HepG2 (cell line): ENCODE data around the gene SLC25A10. TPM values are rescaled to one million over a fixed set of nuclear protein-coding genes. Genes with fewer than 3 reads are reported as not detected.

Experiments
- BRF2 ChIP-seq: sonication (generic); formaldehyde crosslinking; IDR thresholded peaks from 2 replicates; pipeline ENCODE4 v1.8.1; 2022; ENCODE audit warnings: mild to moderate bottlenecking, missing genetic modification reagents
- CCAR2 ChIP-seq: fragments of 200-400 bp; formaldehyde crosslinking; optimal IDR thresholded peaks from 2 replicates; pipeline ENCODE3; 2018; ENCODE audit warnings: low read depth, mild to moderate bottlenecking, low read length, moderate library complexity
- DNMT3B ChIP-seq: conservative IDR thresholded peaks from 2 replicates; pipeline ENCODE4 v1.6.1; 2016; ENCODE audit warnings: missing biosample characterization, control low read depth
- HNF4A ChIP-seq: sonication (generic); formaldehyde crosslinking; IDR thresholded peaks from 2 replicates; pipeline ENCODE4 v1.4.0; 2020; ENCODE audit warnings: missing genetic modification reagents
- POLR2G ChIP-seq: fragments of 200-400 bp; formaldehyde crosslinking; IDR thresholded peaks from 2 replicates; pipeline ENCODE4 v1.6.1; 2018; ENCODE audit warnings: mild to moderate bottlenecking, low read depth, low read length, moderate library complexity
- RBFOX2 ChIP-seq: fragments of 200-400 bp; formaldehyde crosslinking; IDR thresholded peaks from 2 replicates; pipeline ENCODE4 v1.6.1; 2017; ENCODE audit warnings: low read depth, mild to moderate bottlenecking, low read length
- RBM39 ChIP-seq: fragments of 200-400 bp; formaldehyde crosslinking; IDR thresholded peaks from one replicate; pipeline ENCODE4 v1.6.1; 2018; ENCODE audit warnings: antibody characterized with exemption, mild to moderate bottlenecking, low read depth, low read length; ENCODE audit not compliant: poor library complexity, severe bottlenecking
- SALL2 ChIP-seq: sonication (generic); formaldehyde crosslinking; IDR thresholded peaks from 2 replicates; pipeline ENCODE4 v1.8.1; 2023; ENCODE audit warnings: mild to moderate bottlenecking, missing genetic modification reagents, inconsistent platforms
- TMF1 ChIP-seq: sonication (generic); formaldehyde crosslinking; IDR thresholded peaks from 2 replicates; pipeline ENCODE4 v1.8.1; 2022; ENCODE audit warnings: low read depth, missing genetic modification reagents
- UBTF ChIP-seq: sonication (generic); formaldehyde crosslinking; IDR thresholded peaks from 2 replicates; pipeline ENCODE4 v1.4.0; 2020; ENCODE audit warnings: mild to moderate bottlenecking, missing genetic modification reagents
- ZEB1 ChIP-seq: IDR thresholded peaks from 2 replicates; pipeline ENCODE4 v1.6.1; 2012; ENCODE audit warnings: mild to moderate bottlenecking, low read depth, inconsistent platforms; ENCODE audit not compliant: insufficient replicate concordance
- ZNF407 ChIP-seq: sonication (generic); formaldehyde crosslinking; IDR thresholded peaks from one replicate; pipeline ENCODE4 v1.5.1; 2020; ENCODE audit warnings: mild to moderate bottlenecking, missing genetic modification reagents; ENCODE audit errors: not compliant biosample characterization
- ZNF672 ChIP-seq: sonication (generic); formaldehyde crosslinking; IDR thresholded peaks from 2 replicates; pipeline ENCODE4 v1.8.1; 2022; ENCODE audit warnings: missing genetic modification reagents
- polyA plus RNA-seq, 8 experiments: library from polyadenylated mRNA; depleted of rRNA in 3 of 8; stranded (reverse) in 7 of 8; unstranded in 1 of 8; fragments of >200 nt; fragmentation: Illumina TruSeq in 4 of 8; extraction: Trizol in 4 of 8; gene quantifications; 2 replicates each; pipeline versions ENCODE4 v1.2.1 to v1.2.3, GENCODE V29; 2011 to 2016; ENCODE audit warnings: low read depth in 4 of 8, missing spikeins in 1 of 8, mixed read lengths in 1 of 8; ENCODE audit not compliant: insufficient read depth in 1 of 8
- total RNA-seq, 5 experiments: library from RNA; depleted of rRNA; stranded (reverse); fragments of >200 nt; fragmentation: Illumina TruSeq; extraction: Trizol; gene quantifications; 2 replicates each; pipeline ENCODE4 v1.2.3, GENCODE V29; 2016; ENCODE audit warnings: low read depth in 1 of 5

The SLC25A10 gene
- total and polyA plus RNA-seq, 2 of the 13 experiments (the other 11 are each of a cell fraction or from before 2014, with no cell fraction given), result 46.5 to 140 TPM

GRCh38 chr17:81701288-81702071 is 10.6 kb upstream of the SLC25A10 start (continued):
- TF ChIP-seq ZNF407, result no peak
- TF ChIP-seq SALL2 (CRISPR knock-in tag), result peak; percentile 50; the same call in 1 of the 2 replicates
- no peak for TF ChIP-seq BRF2
- TF ChIP-seq POLR2G, result 0 out of 2 replicates have a peak, but pooled peaks have one; percentile 36
- TF ChIP-seq RBM39, result peak; percentile 53
- TF ChIP-seq UBTF (CRISPR knock-in tag), result peak; percentile 25; the same call in 1 of the 2 replicates
- TF ChIP-seq RBFOX2, result peak; percentile 87
- no peak for TF ChIP-seq HNF4A
- 0 out of 2 replicates have a peak, but pooled peaks have one; percentile 63 for TF ChIP-seq TMF1 (CRISPR knock-in tag)
- TF ChIP-seq CCAR2, result no peak
- TF ChIP-seq ZNF672, result no peak
- no peak for TF ChIP-seq DNMT3B (CRISPR knock-in tag)
- no peak for TF ChIP-seq ZEB1
